HG02610 (cell line): ENCODE data around the gene GPC6.
A peak's percentile ranks its signal among the peaks of the same experiment; 100 is the strongest.

Experiments used
- ATAC-seq: cut with Tn5 transposase; IDR thresholded peaks from one replicate; pipeline ENCODE4 v1.9.1; 2021; ENCODE audit warnings: mild to moderate bottlenecking, moderate library complexity; ENCODE audit not compliant: unreplicated experiment

GPC6 gene

GRCh38 chr13:94305934-94306333, 1079.3 kb downstream of the GPC6 start:
- ATAC-seq: no peak

GRCh38 chr13:94308832-94309231, 1082.2 kb downstream of the GPC6 start:
- no peak for ATAC-seq

GRCh38 chr13:94309576-94309975, 1083.0 kb downstream of the GPC6 start:
- ATAC-seq: no peak

- no peak for ATAC-seq
Measured at GRCh38 chr13:94309997-94310855, 1083.6 kb downstream of the GPC6 start.

GRCh38 chr13:94311893-94312292, 1085.3 kb downstream of the GPC6 start:
- no peak for ATAC-seq

- ATAC-seq: no peak
Measured at GRCh38 chr13:94312511-94313216, 1086.1 kb downstream of the GPC6 start.

GRCh38 chr13:94313321-94313910, 1086.8 kb downstream of the GPC6 start:
- ATAC-seq: no peak

GRCh38 chr13:94313926-94314325, 1087.3 kb downstream of the GPC6 start:
- no peak for ATAC-seq

- no peak for ATAC-seq
Measured at GRCh38 chr13:94315188-94315587, 1088.6 kb downstream of the GPC6 start.

GRCh38 chr13:94317063-94317491, 1090.5 kb downstream of the GPC6 start:
- peak; percentile 80 for ATAC-seq

GRCh38 chr13:94318418-94318817, 1091.8 kb downstream of the GPC6 start:
- ATAC-seq: no peak

- ATAC-seq: no peak
Measured at GRCh38 chr13:94319501-94319900, 1092.9 kb downstream of the GPC6 start.

GRCh38 chr13:94322925-94323763, 1096.5 kb downstream of the GPC6 start:
- no peak for ATAC-seq

GRCh38 chr13:94323764-94324758, 1097.5 kb downstream of the GPC6 start:
- ATAC-seq: no peak

GRCh38 chr13:94324767-94325540, 1098.3 kb downstream of the GPC6 start:
- ATAC-seq: no peak

GRCh38 chr13:94325650-94326049, 1099.0 kb downstream of the GPC6 start:
- no peak for ATAC-seq

GRCh38 chr13:94327318-94327717, 1100.7 kb downstream of the GPC6 start:
- peak; percentile 97 for ATAC-seq

GRCh38 chr13:94328381-94329041, 1101.9 kb downstream of the GPC6 start:
- ATAC-seq: no peak
